GM21619 (cell line): Measurements from ENCODE around the gene HPS4.

ENCODE experiments used
- ATAC-seq: cut with Tn5 transposase; IDR thresholded peaks from one replicate; pipeline ENCODE4 v1.9.1; 2021; ENCODE audit not compliant: unreplicated experiment

HPS4 gene

DNA sequence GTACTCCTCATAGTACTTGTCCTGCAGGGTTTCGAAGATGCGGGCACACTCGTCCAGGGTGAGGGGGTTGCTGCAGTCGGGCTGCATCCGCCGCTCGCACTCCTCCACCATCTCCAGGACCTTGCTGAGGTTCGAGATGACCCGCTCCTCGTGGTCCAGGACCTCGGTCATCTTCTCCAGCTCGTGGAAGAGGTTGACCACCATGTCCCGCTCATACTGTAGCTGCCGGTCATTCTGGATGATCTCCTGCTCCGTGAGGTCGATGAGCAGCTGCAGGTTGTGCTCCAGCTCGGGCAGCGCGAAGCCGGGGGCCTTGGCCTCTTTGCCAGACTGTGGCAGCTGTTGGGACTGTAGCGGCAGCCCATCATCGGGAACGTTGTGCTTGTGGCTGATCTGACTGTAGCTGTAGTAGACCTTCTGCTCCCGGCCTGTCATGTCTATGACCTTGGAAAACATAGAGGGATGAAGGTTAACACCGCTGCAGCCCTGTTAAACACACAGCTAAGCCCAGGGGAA, 15.7 kb upstream of the HPS4 start:
- ATAC-seq = no peak

DNA sequence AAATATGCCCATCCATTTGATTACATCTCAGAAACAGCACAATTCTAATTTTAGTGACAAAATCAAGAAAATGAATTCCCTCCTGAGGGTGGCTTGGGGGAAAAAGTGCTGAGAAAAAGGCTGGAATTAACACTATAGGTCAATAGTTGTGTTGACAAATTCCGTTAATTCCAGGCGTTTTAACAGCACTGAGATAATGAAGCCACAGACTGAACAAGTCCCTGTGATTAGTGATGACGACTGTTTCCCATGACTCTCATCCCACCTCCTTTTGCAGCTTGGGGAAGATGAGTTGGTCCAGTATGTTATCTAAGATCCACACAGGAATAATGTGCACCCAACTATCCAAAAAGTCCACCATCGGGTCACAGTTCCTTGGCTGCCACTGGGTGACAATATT, 12.9 kb upstream of the HPS4 start:
- no peak for ATAC-seq

DNA sequence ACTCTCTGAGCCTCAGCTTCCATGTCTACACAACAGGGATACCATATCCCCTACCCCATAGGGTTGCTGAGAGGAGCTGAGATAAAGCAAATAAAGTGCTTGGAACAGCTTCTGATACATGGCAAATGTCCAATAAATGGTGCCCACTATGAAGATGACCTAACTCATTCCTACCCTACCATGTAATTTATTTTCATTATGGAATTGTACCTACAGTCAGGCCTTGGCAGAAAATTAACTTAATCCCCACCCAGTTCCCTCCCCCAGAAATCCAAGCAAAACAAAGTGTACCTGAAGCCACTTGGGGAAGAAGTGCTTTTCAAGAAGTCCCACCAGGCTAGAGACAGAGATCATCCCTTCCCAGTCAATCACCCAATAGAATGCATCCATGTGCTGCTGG, 10.9 kb upstream of the HPS4 start:
- no peak for ATAC-seq

DNA sequence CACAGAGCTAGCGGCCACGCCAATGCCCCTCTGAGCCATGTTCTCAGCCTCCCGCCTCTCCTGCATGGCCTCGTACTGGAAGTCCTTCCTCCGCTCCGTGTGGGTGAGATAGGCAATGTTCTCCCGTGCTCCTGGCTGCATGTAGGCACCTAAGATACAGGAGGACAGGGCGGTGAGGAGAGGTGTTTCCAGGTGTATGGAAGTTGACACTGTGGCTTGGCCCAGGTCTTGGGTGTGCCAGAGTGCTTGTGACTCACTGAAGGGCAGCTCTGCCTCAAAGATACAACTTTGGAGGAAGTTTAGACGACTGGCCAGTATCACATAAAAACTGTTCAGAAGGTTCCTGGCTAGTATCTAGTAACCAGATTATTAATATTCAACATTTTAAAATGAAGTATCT, 8.6 kb upstream of the HPS4 start:
- ATAC-seq = no peak

DNA sequence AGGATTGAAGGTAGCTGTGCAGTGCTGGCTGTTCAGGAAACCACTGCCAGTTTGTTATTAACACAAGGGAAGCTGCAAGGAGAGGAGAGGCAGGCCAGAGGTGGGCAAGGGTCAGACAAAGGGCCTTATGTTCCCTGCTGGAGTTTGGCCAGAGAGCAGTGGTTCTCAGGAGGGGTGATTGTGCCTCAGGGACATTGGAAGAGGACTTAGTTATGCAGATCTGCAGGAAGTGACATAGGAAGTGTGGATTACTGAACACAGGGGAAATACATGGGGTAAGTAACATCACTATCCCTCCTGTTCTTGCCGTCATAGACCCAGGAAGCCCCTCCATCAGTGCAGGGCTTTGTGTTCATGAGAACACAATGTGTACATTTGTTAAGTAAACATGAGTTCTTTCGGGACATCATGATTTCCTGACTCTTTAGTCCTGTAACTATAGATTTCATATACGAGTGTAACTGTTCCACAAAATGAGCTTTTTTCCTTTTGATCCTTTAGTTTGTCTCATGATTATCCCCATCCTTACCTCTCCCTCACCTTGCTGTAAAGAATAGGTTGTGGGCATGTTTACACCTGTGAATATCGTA, 6.0 kb upstream of the HPS4 start:
- ATAC-seq = no peak

DNA sequence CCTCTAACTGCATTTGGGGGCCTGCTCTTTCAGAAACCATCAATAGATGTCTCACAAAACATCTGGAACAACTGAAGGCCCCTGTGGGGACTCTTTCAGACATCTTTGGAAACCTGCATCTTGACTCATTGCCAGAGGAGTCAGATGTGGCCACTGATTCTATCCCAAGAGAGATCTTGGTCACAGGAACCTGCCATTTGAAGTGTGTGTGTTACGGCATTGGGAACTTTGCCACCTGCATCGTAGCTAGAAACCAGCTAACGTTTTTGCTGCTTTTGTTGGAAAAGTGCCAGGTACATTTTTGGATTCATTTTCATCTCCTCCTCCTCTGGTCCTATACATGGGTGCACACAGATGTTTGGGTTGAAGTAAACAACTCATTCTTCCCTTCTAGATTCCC, 4.4 kb upstream of the HPS4 start:
- no peak for ATAC-seq

DNA sequence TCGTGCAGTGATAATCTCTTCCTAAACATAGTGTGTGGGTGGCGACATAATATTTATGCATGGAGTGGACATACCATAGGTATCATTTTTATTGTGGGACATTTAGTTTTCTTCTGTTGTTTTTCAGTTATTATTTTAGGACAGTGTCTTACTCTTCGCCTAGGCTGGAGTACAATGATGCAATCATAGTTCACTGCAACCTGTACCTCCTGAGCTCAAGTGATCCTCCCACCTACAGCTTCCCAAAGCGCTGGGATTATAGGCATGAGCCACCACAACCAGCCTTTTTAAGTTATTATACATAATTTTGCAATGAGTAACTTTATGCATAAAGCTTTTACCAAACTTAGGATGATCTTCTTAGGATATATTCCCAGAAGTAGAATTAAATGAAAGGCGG, 2.8 kb upstream of the HPS4 start:
- ATAC-seq = no peak

DNA sequence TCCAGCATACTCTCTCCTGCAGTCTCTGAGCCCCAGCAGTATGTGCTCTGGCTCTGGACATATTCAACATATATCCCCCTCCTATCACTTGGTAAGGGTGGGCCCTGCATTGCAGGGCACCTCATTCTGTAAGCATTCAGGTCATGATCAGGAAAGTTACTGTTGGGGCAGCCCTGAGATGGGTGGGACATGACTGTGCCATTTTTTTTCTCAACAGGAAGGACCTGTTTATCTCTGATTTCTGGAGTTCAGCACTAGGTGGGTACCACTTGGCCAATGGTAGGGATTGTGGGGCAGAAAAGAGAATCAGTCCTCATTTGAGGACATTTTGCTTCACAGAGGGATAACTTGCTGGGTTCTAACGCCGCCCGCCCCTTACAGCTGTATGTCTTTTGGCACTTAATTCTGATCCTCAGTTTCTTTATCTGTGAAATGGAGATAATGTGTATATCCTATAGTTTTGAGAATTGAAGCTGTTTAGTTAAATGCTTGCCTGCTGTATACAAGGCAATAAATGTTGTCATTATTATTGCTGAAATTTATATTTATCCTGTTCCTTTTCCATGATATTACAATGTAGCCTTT, 2.3 kb upstream of the HPS4 start:
- ATAC-seq = no peak

DNA sequence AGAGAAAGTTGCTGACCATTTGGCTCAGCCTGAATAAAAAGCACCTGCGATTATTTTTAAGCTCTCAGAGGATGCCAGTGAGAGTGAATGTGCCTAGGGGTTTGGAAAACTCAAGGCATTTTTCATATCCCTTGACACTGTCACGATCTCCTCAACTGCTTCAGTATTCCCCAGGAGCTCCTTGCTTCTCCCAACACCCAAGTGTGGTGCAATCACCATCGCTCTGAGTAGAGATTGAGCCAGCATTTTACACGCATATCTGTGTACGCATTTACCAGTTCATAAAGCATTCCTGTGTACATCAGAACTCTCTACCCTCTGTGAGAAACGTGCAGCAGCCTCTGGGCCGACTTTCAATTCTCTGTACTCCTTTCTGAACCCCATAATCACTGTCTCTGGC, 1.4 kb upstream of the HPS4 start:
- ATAC-seq = no peak

DNA sequence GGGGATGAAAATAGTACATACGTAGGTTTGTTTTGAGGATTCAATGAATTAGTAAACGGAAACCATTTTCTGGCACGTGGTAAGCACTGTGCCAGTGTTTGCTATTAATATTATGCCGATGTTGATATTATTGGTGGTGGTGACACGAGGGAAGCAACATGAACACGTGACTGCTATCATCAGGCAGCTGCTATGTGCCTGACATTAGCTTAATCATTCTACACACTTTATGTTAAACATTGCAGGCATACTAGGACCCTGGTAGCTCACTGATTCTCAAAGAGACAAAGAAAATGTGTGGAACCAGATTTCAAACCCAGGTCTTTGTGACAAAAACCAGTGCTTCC, 750 bp upstream of the HPS4 start:
- no peak for ATAC-seq

DNA sequence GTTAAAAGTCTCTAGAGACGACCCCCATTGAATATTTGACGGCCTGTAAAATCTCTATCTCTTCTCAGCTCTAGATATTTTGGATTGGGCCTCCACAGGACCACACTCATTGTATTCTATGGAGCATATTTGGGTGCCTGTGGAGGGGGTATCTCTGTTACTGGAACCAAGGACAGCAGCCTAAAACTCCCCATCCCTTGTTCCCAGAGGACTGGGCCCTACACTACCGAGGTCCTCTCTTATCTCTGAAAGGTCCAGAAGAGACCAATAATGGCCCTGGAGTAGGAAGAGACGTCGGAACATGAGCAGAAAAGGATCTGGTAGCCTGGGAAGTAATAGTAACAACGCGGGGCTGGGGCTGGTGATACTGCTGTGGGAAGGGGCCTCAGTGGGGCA, 542 bp downstream of the HPS4 start:
- ATAC-seq = no peak

DNA sequence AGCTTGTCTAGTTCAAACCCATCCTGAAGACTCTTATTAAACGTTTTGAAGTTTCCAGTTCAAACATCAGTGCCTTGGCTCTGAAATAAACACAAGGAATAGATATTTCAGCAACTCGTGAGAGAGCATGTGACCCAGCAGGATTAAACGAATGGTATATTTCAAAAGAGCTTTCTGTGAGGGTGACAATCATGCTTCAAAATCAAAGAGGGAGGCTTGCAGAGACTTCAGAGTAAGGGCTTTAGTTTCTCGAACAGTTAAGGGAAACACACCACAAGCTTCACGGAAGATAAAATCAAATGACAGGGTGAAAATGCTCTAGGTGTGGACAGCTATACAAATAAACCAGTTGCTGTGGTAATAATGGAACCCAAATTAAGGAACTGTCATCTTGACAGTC, 1.4 kb downstream of the HPS4 start:
- no peak for ATAC-seq

DNA sequence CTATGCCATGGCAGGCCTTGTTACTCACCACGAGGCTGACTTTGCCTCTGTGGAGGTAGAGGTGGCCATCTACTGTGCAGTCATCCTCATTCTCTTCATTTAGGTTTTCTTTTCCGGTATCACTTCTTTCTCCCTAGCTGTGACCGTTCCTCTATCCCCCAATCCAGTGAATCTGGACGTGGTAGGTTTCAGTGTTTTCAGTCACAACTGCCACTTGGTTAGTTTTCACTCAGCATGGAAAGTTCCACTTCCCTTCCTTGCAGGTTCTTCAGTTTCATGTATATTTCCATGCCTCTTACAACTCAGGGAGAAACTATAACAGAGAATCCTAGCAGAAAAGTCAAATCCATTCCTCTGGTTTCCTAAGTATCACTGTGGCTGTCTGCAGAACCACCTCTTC, 1.9 kb downstream of the HPS4 start:
- ATAC-seq = no peak

DNA sequence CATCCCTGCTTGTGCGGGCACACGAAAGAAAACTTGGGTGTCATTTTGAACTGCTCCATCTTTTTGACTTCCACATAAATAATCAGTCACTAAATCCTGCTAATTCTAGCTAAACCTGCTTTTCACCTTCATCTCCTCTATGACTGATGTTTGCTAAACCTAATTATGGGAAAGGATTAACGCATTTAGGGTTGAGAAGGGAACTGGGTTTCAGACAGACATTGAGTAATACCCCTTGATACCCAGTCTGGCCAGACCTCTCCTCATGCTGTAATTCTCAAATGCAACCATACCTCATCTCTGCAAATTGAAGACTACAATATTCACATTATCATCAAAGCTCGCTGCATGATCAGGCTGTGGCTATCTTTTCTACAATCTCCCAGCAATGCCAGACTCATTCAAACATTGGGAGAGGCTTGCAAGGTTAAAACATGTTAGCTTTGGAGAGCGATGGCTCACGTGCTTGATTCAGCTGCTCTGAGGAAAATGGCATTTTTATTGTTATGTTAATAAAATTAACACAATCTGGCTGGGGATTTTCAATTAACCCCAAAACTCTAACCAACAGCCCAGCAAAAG, 2.4 kb downstream of the HPS4 start:
- no peak for ATAC-seq

DNA sequence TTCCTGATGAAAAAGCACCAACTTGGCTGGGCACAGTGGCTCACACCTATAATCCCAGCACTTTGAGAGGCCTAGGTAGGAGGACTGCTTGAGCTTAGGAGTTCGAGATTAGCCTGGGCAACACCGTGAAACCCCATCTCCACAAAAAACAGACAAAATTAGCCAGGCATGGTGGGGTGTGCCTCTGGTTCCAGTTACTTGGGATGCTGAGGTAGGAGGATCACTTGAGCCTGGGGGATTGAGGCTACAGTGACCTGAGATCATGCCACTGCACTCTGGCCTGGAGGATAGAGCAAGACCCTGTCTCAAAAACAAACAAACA, 3.0 kb downstream of the HPS4 start:
- no peak for ATAC-seq

DNA sequence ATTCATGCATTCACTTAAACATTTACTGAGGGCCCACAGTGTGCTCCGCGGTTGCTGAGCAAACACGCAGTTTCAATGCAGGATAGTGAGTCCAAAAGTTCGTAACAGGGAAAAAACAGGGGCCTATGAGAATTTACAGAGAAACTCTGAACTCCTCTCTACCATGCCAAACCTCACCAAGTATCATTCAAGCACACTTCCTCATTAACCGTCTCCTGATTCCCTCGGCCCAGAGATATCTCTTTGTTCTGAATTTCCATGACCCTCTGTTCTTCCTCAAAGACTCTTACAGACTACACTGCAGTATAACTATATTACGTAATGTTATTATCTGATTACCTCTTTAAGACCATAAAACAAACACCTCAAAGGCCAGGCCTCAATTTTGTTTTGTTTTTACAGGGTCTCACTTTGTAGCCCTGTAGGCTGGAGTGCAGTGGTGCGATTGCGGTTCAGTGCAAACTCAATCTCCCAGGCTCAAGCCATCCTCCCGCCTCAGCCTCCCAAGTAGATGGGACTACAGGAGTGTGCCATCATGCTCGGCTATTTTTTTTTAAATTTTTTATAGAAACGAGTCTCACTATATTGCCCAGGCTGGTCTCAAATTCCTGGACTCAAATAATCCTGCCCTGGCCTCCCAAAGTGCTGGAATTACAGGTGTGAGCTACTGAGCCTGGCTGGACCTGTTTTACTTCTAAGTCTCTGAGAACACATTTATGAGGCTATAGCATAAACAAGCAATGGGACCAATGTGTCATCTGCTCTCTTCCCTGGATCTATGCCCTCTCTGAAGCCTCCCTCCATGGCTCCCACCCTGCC, 3.6 kb downstream of the HPS4 start:
- ATAC-seq = no peak

DNA sequence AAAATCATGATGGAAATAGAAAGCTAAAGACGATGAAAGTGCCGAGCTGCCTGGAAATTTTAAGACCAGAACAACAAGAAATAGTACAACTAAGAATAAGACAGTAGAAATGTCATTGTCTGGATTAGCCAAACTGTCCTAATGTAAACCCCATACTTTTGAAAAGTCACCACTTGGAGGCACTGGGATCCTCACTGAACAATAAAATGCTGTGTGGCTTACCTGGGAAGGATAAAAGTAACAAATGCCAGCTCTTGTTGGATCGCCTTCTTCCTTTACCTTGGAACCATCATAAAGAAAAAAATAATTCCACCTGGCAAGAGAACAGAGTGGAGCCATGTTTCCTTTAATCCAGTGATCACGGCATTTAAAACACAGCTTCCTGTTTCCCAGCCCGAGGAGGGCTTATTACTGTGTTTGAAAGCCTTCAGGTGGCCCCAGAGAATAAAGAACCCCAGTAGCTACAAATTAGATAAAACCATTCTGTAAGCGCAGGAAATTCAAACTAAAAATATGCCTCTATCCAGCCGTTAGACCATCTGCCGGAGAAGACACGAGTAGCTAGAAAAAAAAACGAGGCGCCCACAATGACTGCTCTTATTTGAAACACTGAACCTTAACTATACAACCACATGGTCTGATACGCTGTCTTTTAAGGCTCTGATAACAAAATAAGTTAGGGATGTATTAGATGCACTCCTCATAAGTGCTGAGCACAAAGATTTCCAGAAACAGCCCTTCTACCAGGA, 4.4 kb downstream of the HPS4 start:
- ATAC-seq = no peak

DNA sequence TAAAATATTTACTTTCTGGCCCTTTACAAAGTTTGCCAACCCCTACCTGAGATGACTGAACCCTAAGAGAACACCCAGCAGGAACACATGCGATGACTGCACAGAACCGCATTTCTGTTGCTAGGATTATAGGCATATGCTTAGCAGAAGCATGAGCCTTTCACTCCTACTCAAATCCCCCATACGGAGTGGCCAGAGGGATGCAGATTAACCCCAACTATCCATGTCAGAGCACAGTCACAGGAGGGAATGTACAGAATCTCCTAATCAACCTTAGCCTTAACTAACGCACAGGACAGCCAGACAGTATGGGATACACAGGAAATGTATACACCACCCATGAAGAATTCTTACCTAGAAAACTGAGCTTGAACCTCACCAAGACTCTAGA, 6.2 kb downstream of the HPS4 start:
- no peak for ATAC-seq

DNA sequence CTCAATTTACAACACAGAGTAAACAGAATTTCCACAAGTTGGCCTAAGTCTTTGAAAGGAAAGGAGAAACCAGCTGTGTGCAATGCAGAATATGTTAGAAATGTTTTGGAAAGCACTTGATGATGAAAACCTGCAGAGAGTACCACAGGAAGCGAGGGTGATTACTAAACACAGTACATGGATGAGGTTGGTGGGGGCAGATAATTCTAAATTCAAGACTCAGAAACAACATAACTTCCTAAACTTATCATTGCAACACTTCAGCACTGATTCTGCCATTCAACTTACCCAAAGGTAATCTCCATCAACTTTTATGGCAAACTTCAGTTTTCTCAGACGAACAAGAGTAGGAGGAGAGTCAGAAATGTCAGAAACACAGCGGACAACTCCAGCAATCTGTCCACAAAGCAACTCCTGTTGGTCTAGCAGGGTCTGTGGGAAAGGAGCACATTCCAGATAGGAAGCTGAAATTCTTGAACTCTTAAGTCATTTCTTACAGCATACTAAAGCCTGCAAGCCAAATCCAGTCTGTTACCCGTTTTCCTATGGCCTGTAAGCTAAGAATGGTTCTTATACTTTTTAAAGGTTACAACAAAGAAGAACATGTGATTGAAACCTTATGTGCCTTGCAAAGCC, 6.8 kb downstream of the HPS4 start:
- ATAC-seq = no peak

DNA sequence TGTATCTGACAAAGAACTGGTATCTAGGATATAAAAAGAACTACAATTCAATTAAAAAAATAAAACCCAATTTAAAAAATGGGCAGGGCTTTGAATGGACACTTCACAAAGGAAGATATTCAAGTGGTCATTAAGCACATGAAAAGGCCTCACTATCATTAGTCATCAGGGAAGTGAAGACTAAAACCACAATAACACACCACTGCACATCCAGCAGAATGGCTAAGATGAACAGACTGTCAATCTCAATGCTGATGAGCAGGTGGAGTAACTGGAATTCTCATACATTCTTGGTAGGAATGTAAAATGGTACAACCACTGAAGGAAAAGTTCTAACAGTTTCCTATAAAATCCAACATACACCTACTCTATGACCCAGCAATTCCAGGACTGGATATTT, 8.9 kb downstream of the HPS4 start:
- no peak for ATAC-seq

DNA sequence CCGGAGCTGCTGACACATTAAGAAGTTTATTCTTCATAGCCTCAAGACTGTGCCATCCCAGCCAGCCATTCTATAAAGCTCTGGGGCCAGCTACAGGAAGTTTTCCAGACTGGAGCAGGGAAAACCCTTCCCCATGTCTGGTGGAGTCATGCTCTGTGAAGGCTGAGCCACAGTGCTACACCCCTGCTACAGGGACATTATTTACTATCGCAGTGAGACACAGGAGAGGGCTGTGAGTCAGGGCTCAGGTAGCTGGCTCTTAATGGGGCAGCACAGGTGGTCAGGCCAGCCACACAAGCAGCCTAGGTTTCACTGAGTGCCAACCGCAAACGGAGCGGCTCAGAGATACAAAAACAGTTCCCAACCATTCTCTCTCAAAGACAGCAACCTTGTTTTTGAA, 12.1 kb downstream of the HPS4 start:
- no peak for ATAC-seq
